DOHH2 (cell line): ENCODE measurements around the gene CTSE.

ENCODE experiments used
- H3F3A ChIP-seq: fragments of 200-600 bp; sonication (generic), shearing (Covaris generic); 2 replicates; pipeline ENCODE4 v1.6.0; 2016; ENCODE audit warnings: antibody characterized with exemption, mild to moderate bottlenecking; ENCODE audit not compliant: control insufficient read depth, insufficient read depth
- H3K27ac ChIP-seq: fragments of 200-600 bp; sonication (generic); 2 replicates; pipeline ENCODE4 v1.5.1; 2014; ENCODE audit warnings: low read depth, mild to moderate bottlenecking, low read length, moderate library complexity
- H3K27me3 ChIP-seq: fragments of 200-600 bp; sonication (generic); 2 replicates; pipeline ENCODE4 v1.6.1; 2014; ENCODE audit warnings: mild to moderate bottlenecking, low read length, mixed read lengths; ENCODE audit not compliant: control insufficient read depth
- H3K36me3 ChIP-seq: fragments of 200-600 bp; sonication (generic); 2 replicates; pipeline ENCODE4 v1.6.1; 2014; ENCODE audit warnings: mild to moderate bottlenecking, low read length, moderate library complexity, mixed read lengths; ENCODE audit not compliant: control insufficient read depth
- H3K4me1 ChIP-seq: fragments of 200-600 bp; sonication (generic); 2 replicates; pipeline ENCODE4 v1.6.1; 2014; ENCODE audit warnings: mild to moderate bottlenecking, low read length, mixed read lengths; ENCODE audit not compliant: control insufficient read depth
- H3K4me2 ChIP-seq: fragments of 200-600 bp; sonication (generic); 2 replicates; pipeline ENCODE4 v1.6.0; 2014; ENCODE audit warnings: mild to moderate bottlenecking, low read length, moderate library complexity
- H3K4me3 ChIP-seq: fragments of 200-600 bp; sonication (generic); 2 replicates; pipeline ENCODE4 v1.5.1; 2014; ENCODE audit warnings: mild to moderate bottlenecking, low read length, mixed read lengths
- H3K79me2 ChIP-seq: fragments of 200-600 bp; sonication (generic); 2 replicates; pipeline ENCODE4 v1.6.1; 2014; ENCODE audit warnings: mild to moderate bottlenecking, low read length, mixed read lengths; ENCODE audit not compliant: control insufficient read depth
- H3K9me2 ChIP-seq: fragments of 200-600 bp; sonication (generic); replicated peaks from 2 replicates; pipeline ENCODE4 v1.6.1; 2014; ENCODE audit warnings: mild to moderate bottlenecking, low read length, mixed read lengths; ENCODE audit not compliant: control insufficient read depth
- H3K9me3 ChIP-seq: fragments of 200-600 bp; sonication (generic); 2 replicates; pipeline ENCODE4 v1.6.1; 2014; ENCODE audit warnings: antibody characterized with exemption, low read length, mixed read lengths; ENCODE audit not compliant: control insufficient read depth, insufficient read depth
- H4K20me1 ChIP-seq: fragments of 200-600 bp; sonication (generic); 2 replicates; pipeline ENCODE4 v1.6.0; 2014; ENCODE audit warnings: low read depth, mild to moderate bottlenecking, antibody characterized with exemption, low read length, moderate library complexity; ENCODE audit not compliant: control insufficient read depth, insufficient read depth
- EZH2phosphoT487 ChIP-seq: fragments of 200-600 bp; sonication (generic); IDR thresholded peaks from 2 replicates; pipeline ENCODE4 v1.6.1; 2017; ENCODE audit warnings: borderline replicate concordance, mild to moderate bottlenecking, antibody characterized with exemption, low read length, moderate library complexity, mixed read lengths
- TF ChIP-seq, protein P1 (sequence below): fragments of 200-600 bp; sonication (generic); IDR thresholded peaks from one replicate; pipeline ENCODE4 v1.5.1; 2014; ENCODE audit warnings: antibody characterized with exemption, mild to moderate bottlenecking, low read depth, low read length; ENCODE audit not compliant: poor library complexity, severe bottlenecking

CTSE gene

GRCh38 chr1:206005234-206005633 lies 18.5 kb downstream of the CTSE start:
- Histone ChIP-seq H3K27me3 (peaks cover 4% of the 10 kb centered on the region; the same call in 1 of the 2 replicates), H3K9me3 (no peaks in the 10 kb centered on the region), H3F3A (no peaks in the 10 kb centered on the region), H3K9me2 (no peaks in the 10 kb centered on the region), H3K4me1 (no peaks in the 10 kb centered on the region), H3K79me2 (no peaks in the 10 kb centered on the region), H3K4me2 (no peak overlapping the region), H3K27ac (no peak overlapping the region), H4K20me1 (no peaks in the 10 kb centered on the region), H3K36me3 (no peaks in the 10 kb centered on the region), H3K4me3 (no peak overlapping the region)
- TF ChIP-seq EZH2phosphoT487, result no peak
- TF ChIP-seq, protein P1, sequence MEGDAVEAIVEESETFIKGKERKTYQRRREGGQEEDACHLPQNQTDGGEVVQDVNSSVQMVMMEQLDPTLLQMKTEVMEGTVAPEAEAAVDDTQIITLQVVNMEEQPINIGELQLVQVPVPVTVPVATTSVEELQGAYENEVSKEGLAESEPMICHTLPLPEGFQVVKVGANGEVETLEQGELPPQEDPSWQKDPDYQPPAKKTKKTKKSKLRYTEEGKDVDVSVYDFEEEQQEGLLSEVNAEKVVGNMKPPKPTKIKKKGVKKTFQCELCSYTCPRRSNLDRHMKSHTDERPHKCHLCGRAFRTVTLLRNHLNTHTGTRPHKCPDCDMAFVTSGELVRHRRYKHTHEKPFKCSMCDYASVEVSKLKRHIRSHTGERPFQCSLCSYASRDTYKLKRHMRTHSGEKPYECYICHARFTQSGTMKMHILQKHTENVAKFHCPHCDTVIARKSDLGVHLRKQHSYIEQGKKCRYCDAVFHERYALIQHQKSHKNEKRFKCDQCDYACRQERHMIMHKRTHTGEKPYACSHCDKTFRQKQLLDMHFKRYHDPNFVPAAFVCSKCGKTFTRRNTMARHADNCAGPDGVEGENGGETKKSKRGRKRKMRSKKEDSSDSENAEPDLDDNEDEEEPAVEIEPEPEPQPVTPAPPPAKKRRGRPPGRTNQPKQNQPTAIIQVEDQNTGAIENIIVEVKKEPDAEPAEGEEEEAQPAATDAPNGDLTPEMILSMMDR, result no peak

- Histone ChIP-seq H3K4me3 (no peak overlapping the region), H3K4me1 (no peaks in the 10 kb centered on the region), H3K79me2 (no peaks in the 10 kb centered on the region), H3K4me2 (no peak overlapping the region), H3K36me3 (no peaks in the 10 kb centered on the region), H3K9me2 (no peaks in the 10 kb centered on the region), H3F3A (no peaks in the 10 kb centered on the region), H4K20me1 (no peaks in the 10 kb centered on the region), H3K9me3 (no peaks in the 10 kb centered on the region), H3K27me3 (peaks cover 4% of the 10 kb centered on the region; the same call in 1 of the 2 replicates), H3K27ac (no peak overlapping the region)
- TF ChIP-seq, protein P1, result no peak
- no peak for TF ChIP-seq EZH2phosphoT487
Measured at GRCh38 chr1:206004826-206005225, 18.9 kb downstream of the CTSE start.

DNA sequence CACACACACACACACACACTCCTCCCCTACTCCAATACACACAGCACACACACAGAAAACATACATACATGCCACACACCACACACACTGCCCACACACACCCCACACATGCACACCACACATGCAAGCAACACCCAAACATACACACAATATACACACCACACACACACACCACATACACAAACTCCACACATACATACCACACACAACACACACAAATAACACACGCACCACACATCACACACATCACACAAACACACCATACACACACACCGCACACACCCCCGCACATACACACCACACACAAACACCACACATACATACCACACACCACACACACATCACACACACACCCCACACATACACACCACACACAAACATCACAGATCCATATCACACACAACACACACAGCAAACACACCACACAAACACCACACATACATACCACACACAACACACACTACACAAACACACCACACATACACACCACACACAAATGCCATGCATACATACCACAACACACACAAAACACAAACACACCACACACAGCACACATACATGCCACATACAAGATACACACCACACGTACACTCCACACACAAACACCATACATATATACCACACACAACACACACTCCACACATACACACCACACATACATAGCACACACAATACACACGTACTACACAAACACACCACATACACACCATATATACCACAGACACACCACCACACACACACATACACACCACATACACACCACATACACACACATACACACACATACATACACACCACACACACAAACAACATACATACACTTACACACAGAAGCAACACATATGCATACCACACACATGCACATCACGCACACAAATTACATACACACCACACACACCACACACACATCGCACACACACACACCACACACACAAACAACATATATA lies 19.6 kb downstream of the CTSE start:
- Histone ChIP-seq H3K27ac (no peak overlapping the region), H3K27me3 (peaks cover 4% of the 10 kb centered on the region; the same call in 1 of the 2 replicates), H3K4me1 (no peaks in the 10 kb centered on the region), H4K20me1 (no peaks in the 10 kb centered on the region), H3K9me2 (no peaks in the 10 kb centered on the region), H3K4me3 (no peak overlapping the region), H3K4me2 (no peak overlapping the region), H3K79me2 (no peaks in the 10 kb centered on the region), H3F3A (no peaks in the 10 kb centered on the region), H3K9me3 (no peaks in the 10 kb centered on the region), H3K36me3 (no peaks in the 10 kb centered on the region)
- no peak for TF ChIP-seq EZH2phosphoT487
- TF ChIP-seq, protein P1, result no peak
